Measurements from ENCODE around the gene ARHGAP29. TPM values are rescaled to one million over a fixed set of nuclear protein-coding genes. Genes with fewer than 3 reads are reported as not detected.
A peak's percentile ranks its signal among the peaks of the same experiment; 100 is the strongest.
"Not testable (repeated sequence)": the region's sequence is repeated elsewhere in the genome, so short reads cannot be mapped to it uniquely, and the experiment has no call there.

Gene ARHGAP29
- total and polyA plus RNA-seq, 3 donors from 2014 or later, result 24.9 to 41.7 (median 34.7) TPM

GRCh38 chr1:94160811-94161210, 76.6 kb downstream of the ARHGAP29 start:
- 54 to 70% methylated on average over 4 of the region's 4 CpGs for WGBS, 2 donors
- Histone ChIP-seq H3K4me1 (no peaks in the 10 kb centered on the region), H3K27me3 (no peaks in the 10 kb centered on the region), H3K9me3 (no peaks in the 10 kb centered on the region), H3K27ac (no peak overlapping the region), H3K4me3 (no peak overlapping the region), H3K36me3 (ENCODE audit: low read depth, missing control alignments) (no peaks in the 10 kb centered on the region)
- TF ChIP-seq CTCF (IDR thresholded peaks at IDR 0.05) (no peak), POLR2A (IDR thresholded peaks at IDR 0.05) (no peak)
- DNase-seq, result no peak
- intact Hi-C loops (cut with DNase I; ENCODE audit: low total_unique reads), result no loop called here

- WGBS, 2 donors, result 62 to 67% methylated on average over 1 of the region's 1 CpG
- TF ChIP-seq POLR2A (IDR thresholded peaks at IDR 0.05) (no peak), CTCF (IDR thresholded peaks at IDR 0.05) (no peak)
- DNase-seq, result no peak
- no peaks in the 10 kb centered on the region for H3K4me1 ChIP-seq
- intact Hi-C loops (cut with DNase I; ENCODE audit: low total_unique reads), result no loop called here
- no peak overlapping the region for H3K4me3 ChIP-seq
- H3K27ac ChIP-seq, result no peak overlapping the region
- H3K36me3 ChIP-seq (ENCODE audit: low read depth, missing control alignments), result no peaks in the 10 kb centered on the region
- no peaks in the 10 kb centered on the region for H3K9me3 ChIP-seq
- no peaks in the 10 kb centered on the region for H3K27me3 ChIP-seq
Measured at GRCh38 chr1:94156096-94156625, 81.2 kb downstream of the ARHGAP29 start.

- no peaks in the 10 kb centered on the region for H3K27me3 ChIP-seq
- peak; percentile 30 for DNase-seq
- no peak overlapping the region for H3K4me3 ChIP-seq
- no peak overlapping the region for H3K27ac ChIP-seq
- H3K4me1 ChIP-seq, result no peaks in the 10 kb centered on the region
- 63 to 84% methylated on average over 1 of the region's 1 CpG for WGBS, 2 donors
- no peaks in the 10 kb centered on the region for H3K9me3 ChIP-seq
- no peaks in the 10 kb centered on the region for H3K36me3 ChIP-seq (ENCODE audit: low read depth, missing control alignments)
- TF ChIP-seq POLR2A (IDR thresholded peaks at IDR 0.05) (no peak), CTCF (IDR thresholded peaks at IDR 0.05) (no peak)
- intact Hi-C loops (cut with DNase I; ENCODE audit: low total_unique reads), result no loop called here
Measured at GRCh38 chr1:94154989-94155388, 82.4 kb downstream of the ARHGAP29 start.

- DNase-seq, result no peak
- no peak overlapping the region for H3K4me3 ChIP-seq
- no peaks in the 10 kb centered on the region for H3K27me3 ChIP-seq
- 61 to 78% methylated on average over 1 of the region's 1 CpG for WGBS, 2 donors
- no peaks in the 10 kb centered on the region for H3K9me3 ChIP-seq
- H3K27ac ChIP-seq, result no peak overlapping the region
- intact Hi-C loops (cut with DNase I; ENCODE audit: low total_unique reads), result no loop called here
- no peaks in the 10 kb centered on the region for H3K36me3 ChIP-seq (ENCODE audit: low read depth, missing control alignments)
- TF ChIP-seq POLR2A (IDR thresholded peaks at IDR 0.05) (no peak), CTCF (IDR thresholded peaks at IDR 0.05) (no peak)
- H3K4me1 ChIP-seq, result no peaks in the 10 kb centered on the region
Measured at GRCh38 chr1:94153133-94153532, 84.3 kb downstream of the ARHGAP29 start.

GRCh38 chr1:94149166-94149565, 88.2 kb downstream of the ARHGAP29 start:
- H3K27ac ChIP-seq; H3K27me3 ChIP-seq; H3K36me3 ChIP-seq (ENCODE audit: low read depth, missing control alignments); H3K4me1 ChIP-seq; H3K9me3 ChIP-seq; DNase-seq; H3K4me3 ChIP-seq; intact Hi-C loops (cut with DNase I; ENCODE audit: low total_unique reads): not testable (repeated sequence)
